PC-3 (cell line): ENCODE results near the gene CD101.

ENCODE experiments used
- EZH2 ChIP-seq: fragments of 300-600 bp; sonication (generic); IDR thresholded peaks from one replicate; pipeline ENCODE4 v1.6.1; 2017; ENCODE audit warnings: antibody characterized with exemption, mild to moderate bottlenecking, low read length; ENCODE audit not compliant: unreplicated experiment
- TF ChIP-seq, protein P1 (sequence below): fragments of 300-600 bp; sonication (generic); conservative IDR thresholded peaks from 2 replicates; pipeline ENCODE4 v1.5.1; 2017; ENCODE audit warnings: antibody characterized with exemption, low read depth, mild to moderate bottlenecking, low read length

DNA sequence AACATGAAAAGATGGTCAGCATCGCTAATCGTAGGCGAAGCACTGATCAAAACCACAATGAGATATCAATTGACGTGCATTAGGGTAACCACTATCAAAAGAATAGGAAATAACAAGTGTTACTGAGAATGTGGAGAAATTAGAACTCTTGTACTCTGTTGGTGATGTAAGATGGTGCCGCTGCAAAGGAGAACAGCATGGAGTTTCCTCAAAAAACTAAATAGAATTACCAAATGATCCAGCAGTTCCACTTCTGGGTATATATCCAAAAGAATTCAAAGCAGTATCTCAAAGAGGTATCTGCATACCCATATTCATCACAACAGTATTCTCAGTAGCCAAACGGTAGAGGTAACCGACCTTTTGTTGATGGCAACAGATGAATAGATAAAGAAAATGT is 8.3 kb upstream of the CD101 start:
- TF ChIP-seq, protein P1, sequence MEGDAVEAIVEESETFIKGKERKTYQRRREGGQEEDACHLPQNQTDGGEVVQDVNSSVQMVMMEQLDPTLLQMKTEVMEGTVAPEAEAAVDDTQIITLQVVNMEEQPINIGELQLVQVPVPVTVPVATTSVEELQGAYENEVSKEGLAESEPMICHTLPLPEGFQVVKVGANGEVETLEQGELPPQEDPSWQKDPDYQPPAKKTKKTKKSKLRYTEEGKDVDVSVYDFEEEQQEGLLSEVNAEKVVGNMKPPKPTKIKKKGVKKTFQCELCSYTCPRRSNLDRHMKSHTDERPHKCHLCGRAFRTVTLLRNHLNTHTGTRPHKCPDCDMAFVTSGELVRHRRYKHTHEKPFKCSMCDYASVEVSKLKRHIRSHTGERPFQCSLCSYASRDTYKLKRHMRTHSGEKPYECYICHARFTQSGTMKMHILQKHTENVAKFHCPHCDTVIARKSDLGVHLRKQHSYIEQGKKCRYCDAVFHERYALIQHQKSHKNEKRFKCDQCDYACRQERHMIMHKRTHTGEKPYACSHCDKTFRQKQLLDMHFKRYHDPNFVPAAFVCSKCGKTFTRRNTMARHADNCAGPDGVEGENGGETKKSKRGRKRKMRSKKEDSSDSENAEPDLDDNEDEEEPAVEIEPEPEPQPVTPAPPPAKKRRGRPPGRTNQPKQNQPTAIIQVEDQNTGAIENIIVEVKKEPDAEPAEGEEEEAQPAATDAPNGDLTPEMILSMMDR, result no peak
- TF ChIP-seq EZH2, result no peak
